Thoracic aorta (tissue), 2 donors: ENCODE measurements around the gene CNTNAP3. TPM values are rescaled to one million over a fixed set of nuclear protein-coding genes. Genes with fewer than 3 reads are reported as not detected.
"Not testable (repeated sequence)": the region's sequence is repeated elsewhere in the genome, so short reads cannot be mapped to it uniquely, and the experiment has no call there.

Experiments
- ATAC-seq: fragments of 150-250 bp; one replicate; pipeline ENCODE4 v1.8.0; 2017; ENCODE audit warnings: low read depth; ENCODE audit not compliant: insufficient number of reproducible peaks, low FRiP score
- DNase-seq: peaks from one replicate; pipeline ENCODE4 v3.0.0-alpha.2; 2020; ENCODE audit warnings: low spot score
- H3K27ac ChIP-seq, 2 donors: fragments of 200-600 bp; sonication (generic); 1 replicate in 1 of 2; 2 replicates in 1 of 2; pipeline ENCODE4 v1.5.1; 2016; ENCODE audit warnings: mild to moderate bottlenecking in 2 of 2, moderate library complexity in 2 of 2
- H3K27me3 ChIP-seq: fragments of 200-600 bp; sonication (generic); replicated peaks from 2 replicates; pipeline ENCODE4 v1.6.0; 2016; ENCODE audit warnings: mild to moderate bottlenecking; ENCODE audit not compliant: insufficient read depth
- H3K36me3 ChIP-seq: fragments of 200-600 bp; sonication (generic); one replicate; pipeline ENCODE4 v1.5.1; 2016
- H3K4me1 ChIP-seq, 2 donors: fragments of 200-600 bp; sonication (generic); 1 replicate in 1 of 2; 2 replicates in 1 of 2; pipeline versions ENCODE4 v1.5.1 to v1.6.0; 2016; ENCODE audit warnings: low read depth in 2 of 2, mild to moderate bottlenecking in 1 of 2; ENCODE audit not compliant: control insufficient read depth in 1 of 2
- H3K4me3 ChIP-seq: fragments of 200-600 bp; sonication (generic); 2 replicates; pipeline ENCODE4 v1.5.1; 2016; ENCODE audit warnings: mild to moderate bottlenecking
- H3K9me3 ChIP-seq: fragments of 200-600 bp; sonication (generic); 2 replicates; pipeline ENCODE4 v1.5.1; 2016
- total RNA-seq, 2 donors: library from RNA; depleted of rRNA; stranded (reverse); fragments of >200 nt; gene quantifications; one replicate each; pipeline versions ENCODE4 v1.1.0 to v1.2.3, GENCODE V29; 2016

The CNTNAP3 gene
- total RNA-seq, 2 donors from 2014 or later: 12.9 to 31.8 TPM

DNA sequence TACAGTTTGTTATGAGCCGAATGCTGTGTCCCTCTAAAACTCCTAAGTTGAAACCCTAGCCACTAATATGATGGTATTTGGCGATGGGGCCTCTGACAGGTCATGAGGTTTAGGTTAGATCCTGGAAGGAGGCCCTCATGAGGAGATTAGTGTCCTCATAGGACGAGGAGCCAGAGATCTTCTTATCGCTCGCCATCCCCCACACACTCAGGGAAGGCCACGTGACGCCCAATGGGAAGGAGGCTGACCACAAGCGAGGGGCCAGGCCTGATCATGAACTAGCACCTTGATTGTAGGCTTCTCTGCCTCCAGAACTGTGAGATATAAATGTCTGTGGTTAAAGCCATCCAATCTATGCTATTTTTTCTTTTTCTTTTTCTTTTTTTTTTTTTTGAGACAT lies 233.5 kb downstream of the CNTNAP3 start:
- not testable (repeated sequence) for H3K9me3 ChIP-seq, H3K4me3 ChIP-seq, H3K27ac ChIP-seq, DNase-seq, H3K27me3 ChIP-seq, ATAC-seq, H3K4me1 ChIP-seq, H3K36me3 ChIP-seq

GRCh38 chr9:39046833-39047232 lies 241.1 kb downstream of the CNTNAP3 start:
- not testable (repeated sequence) for H3K27me3 ChIP-seq, H3K9me3 ChIP-seq, H3K4me1 ChIP-seq, H3K4me3 ChIP-seq, ATAC-seq, H3K36me3 ChIP-seq, DNase-seq, H3K27ac ChIP-seq

DNA sequence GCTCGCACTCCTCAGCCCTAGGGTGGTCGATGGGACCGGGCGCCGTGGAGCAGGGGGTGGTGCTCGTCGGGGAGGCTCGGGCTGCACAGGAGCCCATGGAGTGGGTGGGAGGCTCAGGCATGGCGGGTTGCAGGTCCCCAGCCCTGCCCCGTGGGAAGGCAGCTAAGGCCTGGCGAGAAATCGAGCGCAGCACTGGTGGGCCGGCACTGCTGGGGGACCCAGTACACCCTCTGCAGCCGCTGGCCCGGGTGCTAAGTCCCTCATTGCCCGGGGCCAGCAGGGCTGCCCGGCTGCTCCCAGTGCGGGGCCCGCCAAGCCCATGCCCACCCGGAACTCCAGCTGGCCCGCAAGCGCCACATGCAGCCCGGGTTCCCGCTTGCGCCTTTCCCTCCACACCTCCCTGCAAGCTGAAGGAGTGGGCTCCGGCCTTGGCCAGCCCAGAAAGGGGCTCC lies 245.6 kb downstream of the CNTNAP3 start:
- not testable (repeated sequence) for DNase-seq, ATAC-seq, H3K27me3 ChIP-seq

DNA sequence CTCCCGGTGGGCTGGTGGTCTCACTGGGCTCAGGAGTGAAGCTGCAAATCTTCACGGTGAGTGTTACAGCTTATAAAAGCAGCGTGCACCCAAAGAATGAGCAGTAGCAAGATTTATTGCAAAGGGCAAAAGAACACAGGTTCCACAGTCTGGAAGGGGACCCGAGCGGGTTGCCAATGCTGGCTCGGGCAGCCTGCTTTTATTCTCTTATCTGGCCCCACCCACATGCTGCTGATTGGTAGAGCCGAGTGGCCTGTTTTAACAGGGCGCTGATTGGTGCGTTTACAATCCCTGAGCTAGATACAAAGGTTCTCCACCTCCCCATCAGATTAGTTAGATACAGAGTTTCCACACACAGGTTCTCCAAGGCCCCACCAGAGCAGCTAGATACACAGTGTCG lies 246.2 kb downstream of the CNTNAP3 start:
- not testable (repeated sequence) for H3K36me3 ChIP-seq, H3K9me3 ChIP-seq, DNase-seq, ATAC-seq, H3K4me1 ChIP-seq, H3K4me3 ChIP-seq, H3K27ac ChIP-seq, H3K27me3 ChIP-seq

More for the DNA sequence above, 245.6 kb downstream of the CNTNAP3 start:
- not testable (repeated sequence) for H3K36me3 ChIP-seq, H3K27ac ChIP-seq, H3K4me1 ChIP-seq, H3K9me3 ChIP-seq, H3K4me3 ChIP-seq

DNA sequence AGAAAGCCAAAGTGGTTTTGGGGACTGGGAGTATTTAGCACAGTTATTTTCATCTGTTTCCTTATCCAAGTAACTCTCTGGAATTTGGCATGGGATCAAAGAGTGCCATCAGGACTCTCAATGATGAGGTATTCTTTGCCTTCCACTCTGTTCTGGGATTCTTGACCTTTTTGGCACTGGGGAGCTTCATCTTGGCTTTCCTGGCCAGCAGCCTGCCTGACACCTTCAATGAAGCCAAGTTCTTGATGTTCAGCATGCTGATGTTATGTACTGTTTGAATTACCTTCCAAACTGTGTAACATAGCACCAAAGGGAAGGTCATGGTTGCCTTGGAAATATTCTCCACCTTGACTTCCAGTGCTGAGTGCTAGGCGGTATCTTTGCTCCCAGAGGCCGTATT lies 248.8 kb downstream of the CNTNAP3 start:
- not testable (repeated sequence) for H3K9me3 ChIP-seq, ATAC-seq, H3K27ac ChIP-seq, H3K4me1 ChIP-seq, H3K27me3 ChIP-seq, H3K4me3 ChIP-seq, H3K36me3 ChIP-seq, DNase-seq

- not testable (repeated sequence) for ATAC-seq, DNase-seq, H3K9me3 ChIP-seq, H3K27ac ChIP-seq, H3K4me3 ChIP-seq, H3K36me3 ChIP-seq, H3K4me1 ChIP-seq, H3K27me3 ChIP-seq
These were observed 249.7 kb downstream of the CNTNAP3 start for GRCh38 chr9:39038221-39038620.

- not testable (repeated sequence) for H3K27ac ChIP-seq, DNase-seq, H3K9me3 ChIP-seq, H3K4me3 ChIP-seq, H3K27me3 ChIP-seq, ATAC-seq, H3K4me1 ChIP-seq, H3K36me3 ChIP-seq
These were observed 254.1 kb downstream of the CNTNAP3 start for GRCh38 chr9:39033849-39034248.

DNA sequence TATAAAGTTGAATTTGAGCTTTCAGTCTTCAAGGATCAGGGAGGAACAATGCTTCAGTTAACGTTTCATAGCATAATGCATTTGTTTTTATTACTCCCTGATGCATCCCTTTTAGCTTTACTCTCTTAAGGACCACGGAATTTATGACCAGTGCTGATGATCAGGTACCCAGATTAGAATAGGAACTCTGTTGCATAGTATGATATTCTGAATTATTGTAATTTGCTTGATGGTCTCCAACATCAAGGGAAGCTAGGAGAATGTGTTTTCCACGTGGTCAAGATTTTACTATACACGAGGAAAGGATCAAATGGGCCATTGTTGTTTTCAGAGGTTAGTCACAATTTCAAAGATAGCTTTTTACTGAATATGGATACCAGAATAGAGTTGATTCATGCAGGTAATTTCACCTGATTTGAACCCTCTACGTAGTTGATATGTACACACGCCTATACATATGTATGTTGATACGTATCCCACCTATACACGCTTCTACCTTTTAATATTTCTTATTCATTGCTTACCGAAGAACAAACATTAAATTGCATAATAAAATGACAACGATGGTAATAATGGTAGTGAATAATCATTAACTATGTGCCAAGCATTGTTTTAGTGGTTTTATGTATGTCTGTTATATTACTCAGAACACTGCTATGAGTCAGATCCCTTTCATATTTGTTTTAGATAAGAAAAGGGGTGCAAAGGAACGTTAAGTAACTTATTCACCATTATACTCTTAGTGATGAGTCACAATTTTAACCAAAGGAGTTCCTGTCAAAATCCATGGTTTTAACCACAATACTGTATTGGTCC lies 257.6 kb downstream of the CNTNAP3 start:
- H3K9me3 ChIP-seq, DNase-seq, H3K4me3 ChIP-seq, H3K27me3 ChIP-seq, H3K4me1 ChIP-seq, ATAC-seq, H3K27ac ChIP-seq, H3K36me3 ChIP-seq: not testable (repeated sequence)

GRCh38 chr9:39028855-39029254 lies 259.1 kb downstream of the CNTNAP3 start:
- H3K27me3 ChIP-seq, DNase-seq, H3K4me1 ChIP-seq, ATAC-seq, H3K4me3 ChIP-seq, H3K36me3 ChIP-seq, H3K27ac ChIP-seq, H3K9me3 ChIP-seq: not testable (repeated sequence)

DNA sequence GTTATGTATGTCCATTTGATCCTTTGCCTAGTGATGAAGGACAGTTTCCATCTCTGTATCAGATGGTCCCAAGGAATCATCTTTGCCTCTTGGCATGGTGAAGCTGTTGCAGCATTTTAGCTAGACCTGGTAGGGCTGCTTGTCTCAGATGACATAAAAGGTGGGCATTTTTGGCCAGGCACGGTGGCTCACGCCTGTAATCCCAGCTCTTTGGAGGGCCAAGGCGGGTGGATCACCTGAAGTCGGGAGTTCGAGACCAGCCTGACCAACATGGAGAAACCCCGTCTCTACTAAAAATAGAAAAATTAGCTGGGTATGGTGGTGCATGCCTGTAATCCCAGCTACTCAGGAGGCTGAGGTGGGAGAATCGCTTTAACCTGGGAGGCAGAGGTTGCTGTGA lies 259.8 kb downstream of the CNTNAP3 start:
- H3K4me1 ChIP-seq, DNase-seq, H3K4me3 ChIP-seq, H3K27me3 ChIP-seq, H3K27ac ChIP-seq, ATAC-seq, H3K36me3 ChIP-seq, H3K9me3 ChIP-seq: not testable (repeated sequence)

DNA sequence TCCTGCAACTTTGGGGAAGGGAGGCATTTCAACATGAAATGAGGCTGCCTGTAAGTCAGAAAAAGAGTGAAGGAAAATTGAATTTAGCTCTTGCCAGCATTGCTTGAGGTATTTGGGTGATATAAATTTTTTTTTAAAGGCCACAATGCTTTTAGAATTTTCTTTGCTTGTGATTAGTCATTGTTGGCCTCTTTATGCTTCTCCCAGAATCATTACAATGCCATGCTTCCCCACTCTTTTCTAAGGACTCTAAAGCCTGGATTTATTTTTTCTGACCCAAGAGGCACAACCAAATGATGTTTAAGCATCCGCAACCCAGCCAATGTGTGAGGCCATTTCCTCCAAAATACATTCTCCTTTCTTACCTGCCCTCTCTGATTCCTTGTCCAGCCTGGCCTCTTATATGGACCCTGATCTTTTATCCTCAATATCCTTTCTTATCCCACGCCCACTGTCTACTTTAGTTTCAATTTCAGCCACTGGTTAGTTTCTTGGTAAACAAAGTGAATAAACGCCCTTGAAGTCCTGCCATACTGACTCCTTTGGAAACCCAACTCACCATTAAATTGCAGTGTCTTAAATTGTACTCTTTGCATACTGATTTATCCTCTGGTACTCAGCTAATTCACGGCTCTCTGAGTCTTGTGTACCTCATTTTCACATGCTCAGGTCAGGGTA lies 261.9 kb downstream of the CNTNAP3 start:
- not testable (repeated sequence) for ATAC-seq, DNase-seq, H3K27ac ChIP-seq, H3K4me1 ChIP-seq, H3K36me3 ChIP-seq, H3K27me3 ChIP-seq, H3K9me3 ChIP-seq, H3K4me3 ChIP-seq
